Measurements from ENCODE around the gene GBGT1. TPM values are rescaled to one million over a fixed set of nuclear protein-coding genes. Genes with fewer than 3 reads are reported as not detected.

Gene GBGT1
- polyA plus RNA-seq, 1 donor, result 5.4 TPM

Other genes starting within 250 kb of the GBGT1 start
- 36.1 TPM for gene TSC1, start 219.3 kb downstream of the GBGT1 start, polyA plus RNA-seq (ENCODE audit: insufficient read length)
- gene GFI1B, start 185.2 kb downstream of the GBGT1 start, polyA plus RNA-seq (ENCODE audit: insufficient read length), result 0.56 TPM
- gene GTF3C5, start 132.9 kb downstream of the GBGT1 start, polyA plus RNA-seq (ENCODE audit: insufficient read length), result 58.8 TPM
- gene CEL, start 101.9 kb downstream of the GBGT1 start, polyA plus RNA-seq (ENCODE audit: insufficient read length), result 2.6 TPM
- gene RALGDS, start 42.7 kb downstream of the GBGT1 start, polyA plus RNA-seq (ENCODE audit: insufficient read length), result 56.8 TPM
- not detected for gene OBP2B, start 45.3 kb upstream of the GBGT1 start, polyA plus RNA-seq (ENCODE audit: insufficient read length)
- 4.5 TPM for gene ABO, start 111.3 kb upstream of the GBGT1 start, polyA plus RNA-seq (ENCODE audit: insufficient read length)
- gene SURF6, start 172.3 kb upstream of the GBGT1 start, polyA plus RNA-seq (ENCODE audit: insufficient read length), result 26.1 TPM
- gene MED22, start 184.2 kb upstream of the GBGT1 start, polyA plus RNA-seq (ENCODE audit: insufficient read length), result 29.2 TPM
- gene RPL7A, start 184.3 kb upstream of the GBGT1 start, polyA plus RNA-seq (ENCODE audit: insufficient read length), result 2,303 TPM
- gene SURF1, start 192.6 kb upstream of the GBGT1 start, polyA plus RNA-seq (ENCODE audit: insufficient read length), result 35.5 TPM
- gene SURF2, start 192.6 kb upstream of the GBGT1 start, polyA plus RNA-seq (ENCODE audit: insufficient read length), result 13.9 TPM
- gene SURF4, start 212.1 kb upstream of the GBGT1 start, polyA plus RNA-seq (ENCODE audit: insufficient read length), result 89.8 TPM
- 1.5 TPM for gene STKLD1, start 212.5 kb upstream of the GBGT1 start, polyA plus RNA-seq (ENCODE audit: insufficient read length)

All from hindlimb muscle (tissue), 1 donor.